GM18505 (cell line): ENCODE results near the gene ZFPM1.

Experiments used
- ATAC-seq: cut with Tn5 transposase; IDR thresholded peaks from one replicate; pipeline ENCODE4 v1.9.1; 2021; ENCODE audit not compliant: unreplicated experiment
- POLR2A ChIP-seq: IDR thresholded peaks from 4 replicates; pipeline ENCODE4 v1.6.1; 2011; ENCODE audit warnings: borderline replicate concordance; ENCODE audit not compliant: insufficient read depth, insufficient read length; ENCODE audit errors: extremely low read depth

Gene ZFPM1

GRCh38 chr16:88434353-88434690, 18.8 kb upstream of the ZFPM1 start:
- ATAC-seq, result no peak
- no peak for TF ChIP-seq POLR2A

GRCh38 chr16:88434746-88435145, 18.3 kb upstream of the ZFPM1 start:
- no peak for TF ChIP-seq POLR2A
- no peak for ATAC-seq

- no peak for ATAC-seq
- TF ChIP-seq POLR2A, result no peak
Measured at GRCh38 chr16:88435437-88436355, 17.4 kb upstream of the ZFPM1 start.

GRCh38 chr16:88436796-88437195, 16.3 kb upstream of the ZFPM1 start:
- ATAC-seq, result no peak
- no peak for TF ChIP-seq POLR2A

- no peak for ATAC-seq
Measured at GRCh38 chr16:88437367-88437964, 15.6 kb upstream of the ZFPM1 start.

GRCh38 chr16:88438084-88438870, 14.8 kb upstream of the ZFPM1 start:
- no peak for ATAC-seq
- no peak for TF ChIP-seq POLR2A

More at GRCh38 chr16:88437367-88437964, 15.6 kb upstream of the ZFPM1 start:
- TF ChIP-seq POLR2A, result no peak

GRCh38 chr16:88439016-88439415, 14.1 kb upstream of the ZFPM1 start:
- TF ChIP-seq POLR2A, result no peak
- no peak for ATAC-seq

- no peak for TF ChIP-seq POLR2A
Measured at GRCh38 chr16:88439706-88440105, 13.4 kb upstream of the ZFPM1 start.

GRCh38 chr16:88440111-88440510, 13.0 kb upstream of the ZFPM1 start:
- no peak for ATAC-seq
- no peak for TF ChIP-seq POLR2A

More at GRCh38 chr16:88439706-88440105, 13.4 kb upstream of the ZFPM1 start:
- ATAC-seq, result no peak

- no peak for TF ChIP-seq POLR2A
- no peak for ATAC-seq
Measured at GRCh38 chr16:88440686-88441405, 12.2 kb upstream of the ZFPM1 start.

- TF ChIP-seq POLR2A, result no peak
- no peak for ATAC-seq
Measured at GRCh38 chr16:88441460-88441859, 11.6 kb upstream of the ZFPM1 start.

- no peak for ATAC-seq
- TF ChIP-seq POLR2A, result no peak
Measured at GRCh38 chr16:88442383-88442726, 10.7 kb upstream of the ZFPM1 start.
